AG04450 (cell line): ENCODE measurements around the gene DHRS7. TPM values are rescaled to one million over a fixed set of nuclear protein-coding genes. Genes with fewer than 3 reads are reported as not detected.

Experiments used
- CTCF ChIA-PET: fragments of 300-600, 350-600 bp; formaldehyde crosslinking; extraction: SDS; loops from one replicate; lab custom pipeline; 2022; ENCODE audit warnings: antibody characterized with exemption, inconsistent platforms; lab: Charles Lee
- POLR2A ChIA-PET: fragments of 350-600 bp; formaldehyde crosslinking; extraction: SDS; loops from one replicate; lab custom pipeline; 2021; ENCODE audit warnings: antibody characterized with exemption, inconsistent platforms; lab: Yijun Ruan, JAX
- DNase-seq: peaks from one replicate; pipeline ENCODE4 v3.0.0-alpha.2; 2011; ENCODE audit warnings: low read depth, low spot score
- H3K27ac ChIP-seq: one replicate; pipeline ENCODE4 v1.5.1; 2012; ENCODE audit warnings: low read depth, low read length, control low read depth
- H3K27me3 ChIP-seq: one replicate; pipeline ENCODE4 v1.6.0; 2012; ENCODE audit warnings: low read length; ENCODE audit not compliant: control insufficient read depth, insufficient read depth
- H3K4me3 ChIP-seq: 2 replicates; pipeline ENCODE4 v1.5.1; 2011; ENCODE audit warnings: mild to moderate bottlenecking, low read depth, low read length, control low read depth
- H3K9me3 ChIP-seq: 2 replicates; pipeline ENCODE4 v1.5.1; 2012; ENCODE audit warnings: low read length; ENCODE audit not compliant: control insufficient read depth, insufficient read depth
- CTCF ChIP-seq: IDR thresholded peaks from 2 replicates; pipeline ENCODE4 v1.5.1; 2011; ENCODE audit warnings: low read depth, low read length, control low read depth, inconsistent platforms
- polyA plus RNA-seq: library from polyadenylated mRNA; depleted of rRNA; stranded (reverse); fragments of >200 nt; gene quantifications from 2 replicates; pipeline ENCODE4 v1.2.3, GENCODE V29; 2011

Gene DHRS7
- polyA plus RNA-seq, 1 experiment: 73.1 TPM

- Histone ChIP-seq H3K9me3 (no peaks in the 10 kb centered on the region), H3K27ac (no peak overlapping the region), H3K4me3 (no peak overlapping the region), H3K27me3 (no peaks in the 10 kb centered on the region)
- no peak for DNase-seq
- POLR2A ChIA-PET: no interaction called here
- CTCF ChIA-PET: interaction anchor here (0.9 to 1.5 kb wide), 3 partner anchors 12 to 232 kb away, joined by 3 to 5 read pairs (median 5); no protein-coding TSS in a partner anchor
- TF ChIP-seq CTCF: no peak
Observed at GRCh38 chr14:60196291-60196690, 31.1 kb upstream of the DHRS7 start.

GRCh38 chr14:60195179-60195810 lies 30.1 kb upstream of the DHRS7 start:
- no peak for TF ChIP-seq CTCF
- POLR2A ChIA-PET: no interaction called here
- CTCF ChIA-PET: interaction anchor here (0.9 to 1.5 kb wide), 3 partner anchors 11 to 231 kb away, joined by 3 to 5 read pairs (median 5); no protein-coding TSS in a partner anchor
- no peak overlapping the region for H3K4me3 ChIP-seq
- no peak overlapping the region for H3K27ac ChIP-seq
- no peaks in the 10 kb centered on the region for H3K9me3 ChIP-seq
- no peak for DNase-seq
- H3K27me3 ChIP-seq: no peaks in the 10 kb centered on the region

- Histone ChIP-seq H3K4me3 (no peak overlapping the region), H3K27me3 (no peaks in the 10 kb centered on the region), H3K9me3 (no peaks in the 10 kb centered on the region), H3K27ac (no peak overlapping the region)
- no peak for TF ChIP-seq CTCF
- DNase-seq: no peak
- ChIA-PET CTCF (interaction anchor here (1.2 to 1.5 kb wide), 4 partner anchors 225 to 1095 kb away, joined by 3 to 4 read pairs (median 3); no protein-coding TSS in a partner anchor), POLR2A (no interaction called here)
Observed at GRCh38 chr14:60189923-60190840, 25.0 kb upstream of the DHRS7 start.

- ChIA-PET CTCF (interaction anchor here (1.3 kb wide), 1 partner anchor 370 kb away, joined by 4 read pairs; no protein-coding TSS in a partner anchor), POLR2A (no interaction called here)
- no peaks in the 10 kb centered on the region for H3K9me3 ChIP-seq
- H3K27me3 ChIP-seq: no peaks in the 10 kb centered on the region
- no peak overlapping the region for H3K27ac ChIP-seq
- DNase-seq: no peak
- H3K4me3 ChIP-seq: no peak overlapping the region
- TF ChIP-seq CTCF: no peak
Observed at GRCh38 chr14:60188696-60189095, 23.5 kb upstream of the DHRS7 start.

GRCh38 chr14:60188115-60188514 lies 22.9 kb upstream of the DHRS7 start:
- H3K4me3 ChIP-seq: no peak overlapping the region
- ChIA-PET POLR2A (no interaction called here), CTCF (interaction anchor here (1.3 to 10.4 kb wide), 3 partner anchors 122 to 370 kb away, joined by 4 to 188 read pairs (median 169); no protein-coding TSS in a partner anchor)
- DNase-seq: no peak
- H3K9me3 ChIP-seq: no peaks in the 10 kb centered on the region
- no peak overlapping the region for H3K27ac ChIP-seq
- no peaks in the 10 kb centered on the region for H3K27me3 ChIP-seq
- no peak; the same call in 1 of the 2 replicates for TF ChIP-seq CTCF
